ENCODE measurements around the gene SERP1.

Gene SERP1

GRCh38 chr3:150495149-150495548 lies 51.1 kb downstream of the SERP1 start:
- no peak overlapping the region for H3K4ac ChIP-seq (ENCODE audit: low read length)
- no peak overlapping the region for H3K27ac ChIP-seq (replicated peaks; ENCODE audit: low read length)
- H2BK120ac ChIP-seq (ENCODE audit: low read depth, low read length) = no peak overlapping the region
- no peak overlapping the region for H3K4me3 ChIP-seq (ENCODE audit: low read length in 2 of 2)
- H4K91ac ChIP-seq (ENCODE audit: low read depth, low read length, poor library complexity) = no peak overlapping the region
- no peak overlapping the region for H2BK12ac ChIP-seq (ENCODE audit: low read length)
- H4K8ac ChIP-seq (ENCODE audit: low read depth, low read length) = no peak overlapping the region
- no peak overlapping the region for H2BK15ac ChIP-seq (ENCODE audit: low read length)
- DNase-seq (ENCODE audit: low spot score) = no peak
- no CpG with 5 or more reads among the region's 1 CpG for WGBS, 2 donors (ENCODE audit: extremely low coverage in 2 of 2, insufficient read length in 2 of 2, insufficient replicate concordance in 1 of 2)
- no peak overlapping the region for H3K9ac ChIP-seq (ENCODE audit: low read depth, low read length, poor library complexity)
- H3K23ac ChIP-seq (ENCODE audit: low read depth, low read length, poor library complexity) = no peak overlapping the region
- H3K27me3 ChIP-seq (ENCODE audit: control insufficient read depth in 3 of 3, insufficient read depth in 3 of 3, low read depth in 1 of 3, low read length in 3 of 3) = no peaks in the 10 kb centered on the region
- no peaks in the 10 kb centered on the region for H3K9me3 ChIP-seq (replicated peaks in 1 of 2; ENCODE audit: control insufficient read depth in 2 of 2, insufficient read depth in 1 of 2, low read depth in 1 of 2, low read length in 2 of 2)
- no peak overlapping the region for H2AK5ac ChIP-seq (ENCODE audit: low read depth, low read length)
- H3K18ac ChIP-seq (ENCODE audit: low read length) = no peak overlapping the region
- H3K79me1 ChIP-seq (ENCODE audit: low read depth, low read length) = no peaks in the 10 kb centered on the region
- H2AFZ ChIP-seq (ENCODE audit: low read length) = no peak overlapping the region
- H3K4me1 ChIP-seq (ENCODE audit: control insufficient read depth in 2 of 2, insufficient read depth in 1 of 2, low read depth in 1 of 2, low read length in 2 of 2) = peaks cover 0 to 6% of the 10 kb centered on the region in 2 donors
- no peak overlapping the region for H3K14ac ChIP-seq (ENCODE audit: low read length)
- no peak overlapping the region for H2BK5ac ChIP-seq (ENCODE audit: low read length)
- no peak overlapping the region for H3K4me2 ChIP-seq (ENCODE audit: insufficient read depth, low read length, poor library complexity, severe bottlenecking)
- H3K36me3 ChIP-seq (replicated peaks in 1 of 2; ENCODE audit: control insufficient read depth in 2 of 2, insufficient read depth in 2 of 2, low read length in 2 of 2) = no peaks in the 10 kb centered on the region

- Histone ChIP-seq H3K79me1 (ENCODE audit: low read depth, low read length) (no peaks in the 10 kb centered on the region), H3K27ac (replicated peaks; ENCODE audit: low read length) (no peak overlapping the region), H2BK5ac (ENCODE audit: low read length) (no peak overlapping the region), H3K4ac (ENCODE audit: low read length) (no peak overlapping the region), H3K4me1 (ENCODE audit: control insufficient read depth in 2 of 2, insufficient read depth in 1 of 2, low read depth in 1 of 2, low read length in 2 of 2) (peaks cover 0 to 6% of the 10 kb centered on the region in 2 donors), H3K27me3 (ENCODE audit: control insufficient read depth in 3 of 3, insufficient read depth in 3 of 3, low read depth in 1 of 3, low read length in 3 of 3) (no peaks in the 10 kb centered on the region), H2BK120ac (ENCODE audit: low read depth, low read length) (no peak overlapping the region), H3K4me2 (ENCODE audit: insufficient read depth, low read length, poor library complexity, severe bottlenecking) (no peak overlapping the region), H2AFZ (ENCODE audit: low read length) (no peak overlapping the region), H3K14ac (ENCODE audit: low read length) (no peak overlapping the region), H2BK15ac (ENCODE audit: low read length) (no peak overlapping the region), H3K36me3 (replicated peaks in 1 of 2; ENCODE audit: control insufficient read depth in 2 of 2, insufficient read depth in 2 of 2, low read length in 2 of 2) (no peaks in the 10 kb centered on the region), H2BK12ac (ENCODE audit: low read length) (no peak overlapping the region), H2AK5ac (ENCODE audit: low read depth, low read length) (no peak overlapping the region), H3K18ac (ENCODE audit: low read length) (no peak overlapping the region), H3K23ac (ENCODE audit: low read depth, low read length, poor library complexity) (no peak overlapping the region), H4K91ac (ENCODE audit: low read depth, low read length, poor library complexity) (no peak overlapping the region), H3K4me3 (ENCODE audit: low read length in 2 of 2) (no peak overlapping the region), H3K9me3 (replicated peaks in 1 of 2; ENCODE audit: control insufficient read depth in 2 of 2, insufficient read depth in 1 of 2, low read depth in 1 of 2, low read length in 2 of 2) (no peaks in the 10 kb centered on the region), H3K9ac (ENCODE audit: low read depth, low read length, poor library complexity) (no peak overlapping the region), H4K8ac (ENCODE audit: low read depth, low read length) (no peak overlapping the region)
- WGBS, 2 donors (ENCODE audit: extremely low coverage in 2 of 2, insufficient read length in 2 of 2, insufficient replicate concordance in 1 of 2) = no CpG with 5 or more reads among the region's 5 CpGs
- no peak for DNase-seq (ENCODE audit: low spot score)
Measured at GRCh38 chr3:150494411-150494977, 51.8 kb downstream of the SERP1 start.
